Inflammatory macrophage (primary cell): Measurements from ENCODE around the gene BAIAP2.
"Not testable (repeated sequence)": the region's sequence is repeated elsewhere in the genome, so short reads cannot be mapped to it uniquely, and the experiment has no call there.

Experiments used
- DNase-seq, 2 donors: peaks; one replicate each; pipeline ENCODE4 v3.0.0-alpha.2; 2020 to 2022

The BAIAP2 gene

DNA sequence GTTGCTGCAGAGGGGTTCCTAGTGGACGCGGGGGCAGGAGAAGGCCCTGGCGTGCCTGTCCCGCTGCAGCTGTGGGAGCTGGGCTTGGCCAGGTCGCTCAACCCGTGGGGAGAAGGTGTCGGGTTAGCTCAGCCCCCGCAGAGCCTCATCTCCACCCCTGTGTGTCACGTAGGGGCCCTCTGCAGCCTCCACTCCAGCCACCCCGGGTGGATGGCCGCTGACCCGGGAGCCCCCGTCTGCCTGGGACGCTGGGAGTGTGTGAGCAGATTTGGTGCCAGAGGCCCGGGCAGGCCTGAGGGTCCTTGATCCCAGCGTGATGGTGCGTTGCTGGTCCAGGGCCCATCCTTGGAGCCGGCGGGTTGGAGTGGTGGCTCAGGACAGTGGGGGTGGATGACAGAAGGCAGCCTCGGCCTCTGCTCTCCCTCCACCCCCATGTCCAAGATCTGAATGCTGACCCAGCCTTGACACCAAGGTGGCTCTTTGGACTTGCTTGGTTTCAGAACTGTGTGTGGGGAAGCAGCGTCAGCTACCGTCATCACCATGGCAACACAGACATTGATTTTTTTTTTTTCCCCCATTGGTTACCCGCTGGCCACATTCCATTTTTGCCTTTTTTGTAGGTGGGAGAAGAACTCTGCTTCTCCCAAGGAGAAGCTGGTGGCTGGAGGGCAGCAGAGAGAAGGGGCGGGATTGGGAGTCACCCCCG, 35.7 kb downstream of the BAIAP2 start:
- DNase-seq, result no peak

DNA sequence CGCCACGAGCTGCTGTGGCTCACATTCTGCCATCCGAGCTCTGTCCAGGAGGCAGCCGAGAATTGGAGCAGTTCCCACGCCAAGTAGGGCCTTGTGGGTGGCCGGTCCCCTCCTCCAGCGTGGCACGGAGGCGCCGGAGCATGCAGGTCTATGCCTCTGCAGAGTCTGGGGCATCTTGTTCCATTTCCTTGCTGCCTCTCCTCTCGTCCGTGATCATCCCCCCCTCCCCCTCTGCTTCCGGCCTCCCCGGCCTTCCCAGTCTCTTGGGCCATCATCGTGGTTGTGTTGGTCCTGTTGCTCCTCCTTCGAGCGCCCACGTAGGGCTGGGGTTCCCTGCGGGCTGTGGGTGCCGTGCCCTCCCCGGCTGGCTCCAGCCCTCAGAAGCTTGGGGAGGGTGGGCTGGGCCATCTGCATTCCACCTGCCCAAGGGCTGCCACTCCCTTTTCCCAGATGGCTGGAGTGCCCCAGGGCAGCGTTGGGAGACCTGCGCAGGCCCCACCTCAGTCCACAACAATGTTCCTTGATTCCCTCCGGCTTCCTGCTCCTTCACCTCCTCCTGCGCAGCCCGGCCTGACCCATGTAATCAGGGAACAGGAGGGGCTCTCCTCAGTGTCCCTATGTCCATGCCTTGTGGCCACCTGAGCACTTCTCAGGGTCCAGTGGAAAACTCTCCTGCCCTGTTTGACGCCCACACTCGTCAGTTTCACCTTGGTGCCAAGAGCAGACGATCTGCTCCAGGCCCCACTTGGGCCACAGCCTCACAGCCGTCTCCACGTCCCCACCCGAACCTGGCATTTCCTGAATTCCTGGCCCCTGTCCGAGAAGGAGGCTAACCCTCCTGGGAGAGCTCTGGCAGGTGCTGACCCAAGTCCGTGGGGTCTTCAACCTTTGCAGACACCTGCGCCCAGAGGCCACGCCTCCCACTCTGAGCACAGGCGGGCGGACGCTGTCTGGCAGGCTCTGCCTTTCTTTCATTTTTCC, 37.1 kb downstream of the BAIAP2 start:
- no peak for DNase-seq

DNA sequence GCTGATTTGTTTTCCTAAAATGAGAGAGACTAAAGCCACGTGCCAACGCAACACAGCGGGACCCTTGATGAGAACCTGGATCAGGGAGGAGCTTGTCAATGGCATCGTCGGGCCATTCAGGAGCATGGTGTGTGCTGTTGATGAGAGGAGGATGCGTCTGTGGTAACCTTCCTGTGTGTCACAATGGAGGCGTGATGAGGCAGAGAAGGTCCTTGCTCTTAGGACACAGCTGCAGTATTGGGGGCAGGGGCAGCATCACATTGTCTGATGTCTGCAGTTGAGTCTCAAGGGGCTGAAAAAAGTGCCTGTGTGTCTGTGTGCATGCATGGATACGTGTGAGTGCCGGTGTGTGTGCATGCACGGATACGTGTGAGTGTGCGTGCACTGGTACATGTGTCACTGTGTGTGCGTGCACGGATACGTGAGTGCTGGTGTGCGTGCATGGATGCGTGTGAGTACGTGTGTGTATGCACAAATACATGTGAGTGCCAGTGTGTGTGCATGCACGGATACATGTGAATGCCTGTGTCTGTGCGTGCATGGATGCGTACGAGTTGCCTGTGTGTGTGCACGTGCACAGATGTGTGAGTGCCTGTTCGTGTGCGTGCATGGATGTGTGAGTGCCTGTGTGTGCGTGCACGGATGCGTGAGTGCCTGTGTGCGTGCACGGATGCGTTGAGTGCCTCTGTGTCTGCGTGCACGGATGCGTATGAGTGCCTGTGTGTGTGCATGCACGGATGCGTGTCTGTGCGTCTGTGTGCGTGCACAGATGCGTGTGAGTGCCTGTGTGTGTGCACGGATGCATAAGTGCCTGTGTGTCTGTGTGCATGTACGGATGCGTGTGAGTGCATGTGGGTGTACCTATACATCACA, 39.3 kb downstream of the BAIAP2 start:
- peak in 1 of 2 donors; percentile 25 for DNase-seq

- no peak for DNase-seq
These were observed 39.9 kb downstream of the BAIAP2 start for GRCh38 chr17:81074875-81075274.

- DNase-seq, result no peak
These were observed 40.4 kb downstream of the BAIAP2 start for GRCh38 chr17:81075307-81075706.

DNA sequence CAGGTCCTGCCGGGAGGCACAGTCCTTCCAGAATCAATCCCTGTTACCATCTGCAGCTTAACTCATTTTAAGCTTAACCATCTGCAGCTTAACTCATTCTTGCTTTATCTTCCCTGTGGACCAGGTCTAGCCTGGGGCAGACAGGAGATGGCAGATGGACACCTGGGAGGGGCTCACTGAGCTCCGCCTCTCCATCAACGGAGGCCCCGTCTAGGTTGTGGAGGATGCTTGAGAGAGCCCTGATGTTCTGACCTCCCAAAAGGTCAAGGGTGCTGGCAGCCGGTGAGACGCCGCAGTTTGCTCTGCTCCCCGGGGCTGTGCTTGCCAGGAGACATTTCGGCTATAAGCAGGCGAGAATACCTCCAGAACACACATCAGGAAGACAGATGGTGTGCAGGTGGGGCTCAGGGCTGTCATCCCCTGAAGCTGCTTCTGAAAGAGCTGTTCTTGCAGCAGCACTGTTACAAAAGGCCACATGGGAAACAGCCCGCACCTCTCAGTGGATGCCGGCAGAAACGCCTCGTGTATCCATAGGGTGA, 41.3 kb downstream of the BAIAP2 start:
- DNase-seq, result no peak

DNA sequence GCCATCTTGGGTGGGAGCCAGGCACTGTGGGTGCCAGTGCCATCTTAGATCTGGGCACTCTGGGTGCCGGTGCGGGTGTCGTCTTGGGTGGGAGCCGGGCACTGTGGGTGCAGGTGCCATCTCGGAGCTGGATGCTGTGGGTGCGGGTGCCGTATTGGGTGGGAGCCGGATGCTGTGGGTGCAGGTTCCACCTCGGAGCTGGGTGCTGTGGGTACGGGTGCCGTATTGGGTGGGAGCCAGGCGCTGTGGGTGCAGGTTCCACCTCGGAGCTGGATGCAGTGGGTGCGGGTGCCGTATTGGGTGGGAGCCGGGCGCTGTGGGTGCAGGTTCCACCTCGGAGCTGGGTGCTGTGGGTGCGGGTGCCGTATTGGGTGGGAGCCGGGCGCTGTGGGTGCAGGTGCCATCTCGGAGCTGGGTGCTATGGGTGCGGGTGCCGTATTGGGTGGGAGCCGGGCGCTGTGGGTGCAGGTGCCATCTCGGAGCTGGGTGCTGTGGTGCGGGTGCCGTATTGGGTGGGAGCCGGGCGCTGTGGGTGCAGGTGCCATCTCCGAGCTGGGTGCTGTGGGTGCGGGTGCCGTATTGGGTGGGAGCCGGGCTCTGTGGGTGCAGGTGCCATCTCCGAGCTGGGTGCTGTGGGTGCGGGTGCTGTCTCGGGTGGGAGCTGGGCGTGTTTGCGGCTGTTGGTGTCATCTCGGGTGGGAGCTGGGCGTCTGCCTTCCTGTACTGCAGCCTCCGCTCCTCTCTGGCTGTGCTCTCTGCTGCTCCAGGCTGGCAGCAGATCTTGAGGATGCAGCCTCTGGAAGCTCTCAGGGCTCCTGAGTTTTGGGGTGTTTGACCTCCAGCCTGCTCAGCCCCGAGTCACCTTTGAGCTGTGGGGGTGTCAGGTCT, 43.3 kb downstream of the BAIAP2 start:
- DNase-seq, result not testable (repeated sequence)

DNA sequence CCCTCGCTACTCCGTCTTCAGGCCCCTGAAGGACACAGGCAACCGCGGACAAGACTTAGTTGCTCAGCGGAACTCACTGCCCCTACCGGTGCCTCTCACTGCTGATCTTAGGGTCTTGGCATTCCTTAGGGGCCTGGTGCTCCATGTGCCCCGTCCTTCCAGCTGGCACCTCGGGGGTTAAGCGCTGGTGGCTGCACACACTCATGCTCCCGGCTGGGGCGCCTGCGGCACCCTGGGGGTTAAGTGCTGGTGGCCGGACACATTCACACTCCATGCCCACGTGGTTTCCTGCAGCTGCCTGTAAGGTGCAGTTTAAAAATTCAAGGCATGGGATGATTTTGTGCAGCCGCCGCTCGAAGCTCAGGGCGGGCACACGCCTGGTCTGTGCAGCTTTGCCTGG, 45.1 kb downstream of the BAIAP2 start:
- no peak for DNase-seq

- no peak for DNase-seq
These were observed 46.5 kb downstream of the BAIAP2 start for GRCh38 chr17:81081222-81082176.

DNA sequence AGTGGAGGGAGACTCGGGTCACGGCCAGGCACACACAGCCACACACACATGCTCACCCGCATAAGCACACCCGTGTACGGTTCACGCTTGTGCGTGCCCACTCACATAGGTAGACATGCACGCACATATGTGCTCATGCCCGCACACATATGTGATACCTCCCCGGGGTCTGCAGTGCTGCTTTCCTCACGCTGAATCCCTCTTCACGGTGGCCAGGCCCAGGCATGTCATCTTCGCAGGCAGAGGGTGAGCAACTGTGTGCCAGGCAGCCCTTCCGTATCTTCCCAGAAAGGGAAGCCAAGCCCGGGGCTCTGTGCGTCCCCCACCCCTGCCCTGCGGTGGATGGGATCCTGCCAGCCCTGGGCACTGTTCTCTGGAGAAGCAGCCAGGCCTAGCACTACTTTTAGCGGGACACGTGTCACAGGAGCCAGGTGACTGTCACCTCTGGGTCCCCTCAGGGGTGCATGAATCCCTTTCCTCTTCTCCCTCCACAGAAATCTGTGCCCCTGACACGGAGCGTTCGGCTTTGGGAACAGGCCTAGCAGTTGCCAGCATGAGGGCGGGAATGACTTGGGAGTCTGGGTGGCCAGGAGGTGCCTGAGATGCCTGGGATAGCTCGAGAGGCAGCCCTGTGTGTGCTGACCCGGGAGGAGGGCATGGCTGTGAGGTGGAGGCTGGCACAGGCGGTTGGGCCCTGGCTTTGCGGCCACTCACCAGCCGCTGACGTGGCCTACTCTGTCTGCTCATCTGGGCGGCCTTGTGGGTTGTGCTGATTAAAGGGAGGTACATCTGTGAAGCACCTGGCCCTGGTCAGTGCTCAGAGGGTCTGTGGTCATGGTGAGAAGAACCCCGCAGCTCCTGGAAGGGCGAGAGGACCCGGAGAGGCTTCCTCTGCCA, 47.5 kb downstream of the BAIAP2 start:
- DNase-seq, result no peak

GRCh38 chr17:81083125-81083765, 48.3 kb downstream of the BAIAP2 start:
- no peak for DNase-seq

GRCh38 chr17:81084680-81085419, 49.9 kb downstream of the BAIAP2 start:
- no peak for DNase-seq

GRCh38 chr17:81085420-81085911, 50.5 kb downstream of the BAIAP2 start:
- DNase-seq, result no peak

DNA sequence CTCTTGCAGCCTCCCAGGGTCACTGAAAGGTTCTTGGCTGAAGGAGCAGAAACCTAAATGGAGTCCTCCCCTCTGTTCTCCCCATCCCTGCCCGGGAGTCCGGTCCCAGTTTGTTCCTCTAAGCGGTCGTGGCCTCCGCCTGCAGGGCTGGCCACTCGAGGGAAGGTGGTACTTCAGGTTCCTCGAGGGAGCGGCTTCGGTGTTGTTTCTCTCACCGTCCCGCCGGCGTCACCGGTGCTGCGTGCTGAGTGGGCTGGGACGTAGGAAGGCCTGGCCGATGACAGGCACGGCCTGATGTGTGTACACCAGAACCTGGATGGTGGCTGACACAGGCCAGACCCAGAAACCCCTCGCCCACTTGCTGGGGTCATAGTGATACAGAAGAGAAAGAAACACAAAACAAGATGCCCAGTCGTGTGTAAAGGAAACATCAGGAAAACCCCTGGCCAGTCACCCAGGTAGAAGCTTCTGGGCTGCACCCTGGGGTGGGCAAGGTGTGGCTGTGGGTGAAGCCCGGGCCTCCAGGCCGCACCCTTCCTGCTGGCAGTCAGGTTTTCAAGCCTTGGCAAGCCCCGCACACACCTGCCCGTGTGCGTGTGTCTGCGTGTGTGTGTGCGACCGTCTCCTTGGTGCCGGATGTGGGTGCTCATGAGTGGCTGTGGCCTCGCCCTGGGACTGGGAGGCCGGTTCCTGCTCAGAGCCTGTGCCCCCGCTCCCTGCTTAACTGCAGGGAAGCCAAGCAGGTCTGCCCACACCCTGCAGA, 52.0 kb downstream of the BAIAP2 start:
- no peak for DNase-seq

GRCh38 chr17:81090361-81091136, 55.6 kb downstream of the BAIAP2 start:
- peak; percentile 91 for DNase-seq

- no peak for DNase-seq
These were observed 56.2 kb downstream of the BAIAP2 start for GRCh38 chr17:81091154-81091553.
